Body of pancreas (tissue), 4 donors: ENCODE data around the gene FIZ1. TPM values are rescaled to one million over a fixed set of nuclear protein-coding genes. Genes with fewer than 3 reads are reported as not detected.

Experiments
- ATAC-seq: fragments of 150-250 bp; one replicate; pipeline ENCODE4 v1.9.1; 2016
- DNase-seq, 4 donors: peaks; one replicate each; pipeline ENCODE4 v3.0.0-alpha.2; 2019
- H3K27ac ChIP-seq, 4 donors: fragments of 200-600 bp; sonication (generic); 1 replicate in 3 of 4; 2 replicates in 1 of 4; pipeline versions ENCODE4 v1.5.1 to v1.6.1; 2016 to 2019; ENCODE audit warnings: mild to moderate bottlenecking in 1 of 4, mixed read lengths in 1 of 4, moderate library complexity in 1 of 4
- H3K27me3 ChIP-seq, 2 donors: fragments of 200-600 bp; sonication (generic); one replicate each; pipeline ENCODE4 v1.6.0; 2016; ENCODE audit warnings: mild to moderate bottlenecking in 1 of 2
- H3K36me3 ChIP-seq, 2 donors: fragments of 200-600 bp; sonication (generic); replicated peaks in 1 of 2; 2 replicates each; pipeline ENCODE4 v1.5.1; 2016; ENCODE audit warnings: low read depth in 2 of 2; ENCODE audit not compliant: insufficient read depth in 1 of 2
- H3K4me1 ChIP-seq: fragments of 200-600 bp; sonication (generic); one replicate; pipeline ENCODE4 v1.6.0; 2016
- H3K4me3 ChIP-seq, 2 donors: fragments of 200-600 bp; sonication (generic); 1 replicate in 1 of 2; 2 replicates in 1 of 2; pipeline ENCODE4 v1.5.1; 2016 to 2019
- H3K9me3 ChIP-seq, 3 donors: fragments of 200-600 bp; sonication (generic); 1 replicate in 2 of 3; 2 replicates in 1 of 3; pipeline ENCODE4 v1.5.1; 2016
- POLR2A ChIP-seq, 3 donors: fragments of 450-650 bp; IDR thresholded peaks; one replicate each; pipeline ENCODE4 v1.6.1; 2016; ENCODE audit warnings: antibody characterized with exemption in 3 of 3, mild to moderate bottlenecking in 2 of 3
- WGBS, 2 donors: methylation state at CpG; one replicate each; pipeline ENCODE4 v1.1.5; 2017; 5-methylcytosine and 5-hydroxymethylcytosine counted together
- intact Hi-C: fragments of 100-400 bp; cut with DNase I; formaldehyde crosslinking; loops from one replicate; pipeline ENCODE4 v1.15.1; 2023
- total RNA-seq, 2 donors: library from RNA; depleted of rRNA; stranded (reverse); fragments of >200 nt; gene quantifications; one replicate each; pipeline ENCODE4 v1.1.0, GENCODE V29; 2016
- TF ChIP-seq, protein P1 (sequence below), 7 experiments: fragments of 450-650 bp in 4 of 7; fragments of 200-600 bp in 3 of 7; sonication (generic) in 3 of 7; IDR thresholded peaks; one replicate each; pipeline ENCODE4 v1.5.1; 2016 to 2019; ENCODE audit warnings: antibody characterized with exemption in 7 of 7

Gene FIZ1
- total RNA-seq, 2 donors from 2014 or later = 5.7 to 13.5 TPM

DNA sequence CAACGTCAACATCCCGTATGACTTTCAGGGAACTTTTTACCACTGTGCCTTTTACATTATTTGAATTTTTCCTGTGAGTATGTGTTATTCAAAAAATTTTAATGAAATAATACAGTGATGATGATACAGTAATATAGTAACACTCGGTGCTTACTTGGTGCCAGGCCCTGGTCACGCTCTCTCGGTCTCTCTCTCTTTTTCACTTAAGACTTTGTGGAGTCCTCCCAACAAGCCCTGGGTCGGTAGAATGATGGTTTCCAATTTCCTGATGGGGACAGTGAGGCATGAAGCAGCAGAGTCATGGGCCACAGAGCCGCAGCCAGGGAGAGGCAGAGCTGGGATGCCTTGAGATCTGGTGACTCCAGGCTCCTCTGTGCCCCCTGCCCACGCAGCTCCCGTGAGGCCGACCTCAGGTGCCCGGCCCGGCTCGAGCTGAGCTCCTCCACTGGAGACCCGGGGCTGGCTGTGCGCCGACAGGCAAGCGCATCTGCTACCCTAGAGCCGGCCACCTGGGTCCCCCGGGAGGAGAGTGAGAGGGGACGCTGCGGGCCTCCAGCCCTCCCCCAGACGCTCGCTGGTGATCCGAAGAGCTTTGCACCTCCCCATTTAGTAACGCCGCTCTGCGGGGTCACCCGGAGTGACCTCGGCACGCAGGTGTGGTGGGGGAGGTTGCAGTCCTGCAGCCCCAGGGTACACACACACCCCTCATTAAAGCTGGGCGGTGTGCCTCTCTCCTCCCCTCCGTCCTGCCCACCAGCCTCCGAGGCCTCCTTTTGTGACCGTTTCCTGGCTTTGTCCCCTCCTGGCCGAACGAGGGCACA, 49.6 kb downstream of the FIZ1 start:
- 15 to 22% methylated on average over 14 to 35 of the region's 36 CpGs for WGBS, 2 donors
- Histone ChIP-seq H3K27ac (peak overlapping the region in 3 of 4 donors; percentile 20 to 50 (median 23)), H3K27me3 (peaks cover 0 to 3% of the 10 kb centered on the region in 2 donors), H3K4me3 (no peak overlapping the region), H3K9me3 (no peaks in the 10 kb centered on the region), H3K36me3 (no peaks in the 10 kb centered on the region), H3K4me1 (peaks cover 9% of the 10 kb centered on the region)
- no peak for TF ChIP-seq POLR2A (IDR thresholded peaks at IDR 0.05)
- TF ChIP-seq, protein P1, sequence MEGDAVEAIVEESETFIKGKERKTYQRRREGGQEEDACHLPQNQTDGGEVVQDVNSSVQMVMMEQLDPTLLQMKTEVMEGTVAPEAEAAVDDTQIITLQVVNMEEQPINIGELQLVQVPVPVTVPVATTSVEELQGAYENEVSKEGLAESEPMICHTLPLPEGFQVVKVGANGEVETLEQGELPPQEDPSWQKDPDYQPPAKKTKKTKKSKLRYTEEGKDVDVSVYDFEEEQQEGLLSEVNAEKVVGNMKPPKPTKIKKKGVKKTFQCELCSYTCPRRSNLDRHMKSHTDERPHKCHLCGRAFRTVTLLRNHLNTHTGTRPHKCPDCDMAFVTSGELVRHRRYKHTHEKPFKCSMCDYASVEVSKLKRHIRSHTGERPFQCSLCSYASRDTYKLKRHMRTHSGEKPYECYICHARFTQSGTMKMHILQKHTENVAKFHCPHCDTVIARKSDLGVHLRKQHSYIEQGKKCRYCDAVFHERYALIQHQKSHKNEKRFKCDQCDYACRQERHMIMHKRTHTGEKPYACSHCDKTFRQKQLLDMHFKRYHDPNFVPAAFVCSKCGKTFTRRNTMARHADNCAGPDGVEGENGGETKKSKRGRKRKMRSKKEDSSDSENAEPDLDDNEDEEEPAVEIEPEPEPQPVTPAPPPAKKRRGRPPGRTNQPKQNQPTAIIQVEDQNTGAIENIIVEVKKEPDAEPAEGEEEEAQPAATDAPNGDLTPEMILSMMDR (IDR thresholded peaks at IDR 0.05) = no peak
- DNase-seq (peak in 1 of 4 donors; percentile 32), ATAC-seq (peak; percentile 36)
- intact Hi-C loops = no loop called here

DNA sequence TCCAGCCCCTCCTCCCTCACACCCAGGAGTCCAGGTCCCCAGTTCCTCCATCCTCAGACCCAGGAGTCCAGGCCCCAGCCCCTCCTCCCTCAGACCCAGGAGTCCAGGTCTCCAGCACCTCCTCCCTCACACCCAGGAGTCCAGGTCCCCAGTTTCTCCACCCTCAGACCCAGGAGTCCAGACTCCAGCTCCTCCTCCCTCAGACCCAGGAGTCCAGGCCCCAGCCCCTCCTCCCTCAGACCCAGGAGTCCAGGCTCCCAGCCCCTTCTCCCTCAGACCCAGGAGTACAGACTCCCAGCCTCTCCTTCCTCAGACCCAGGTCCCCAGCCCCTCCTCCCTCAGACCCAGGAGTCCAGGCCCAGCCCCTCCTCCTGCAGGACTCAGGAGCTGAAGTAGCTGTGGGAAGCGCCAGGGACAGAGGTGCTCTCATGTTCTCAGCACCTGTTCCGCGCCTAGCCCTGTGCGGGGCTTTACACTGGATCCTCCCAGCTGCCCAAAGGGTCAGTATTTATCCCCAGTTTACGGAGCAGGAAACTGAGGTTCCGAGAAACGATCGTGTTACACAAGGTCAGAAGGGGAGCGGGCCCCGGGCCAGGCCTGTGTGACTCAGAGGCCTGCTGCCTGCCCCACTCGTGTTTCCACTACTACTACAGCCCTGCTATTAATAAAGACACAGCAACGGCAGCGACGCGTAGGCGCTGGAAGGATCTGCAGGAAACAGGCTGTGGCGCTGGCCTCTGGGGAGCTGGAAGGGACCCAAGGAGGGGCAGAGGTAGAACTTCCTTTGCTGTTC, 52.3 kb downstream of the FIZ1 start:
- intact Hi-C loops = no loop called here
- H3K4me3 ChIP-seq = no peak overlapping the region
- DNase-seq (peak; percentile 37 to 73 (median 54)), ATAC-seq (peak; percentile 57)
- no peaks in the 10 kb centered on the region for H3K36me3 ChIP-seq
- 52 to 57% methylated on average over 7 to 17 of the region's 17 CpGs for WGBS, 2 donors
- TF ChIP-seq, protein P1 (IDR thresholded peaks at IDR 0.05) = no peak
- TF ChIP-seq POLR2A (IDR thresholded peaks at IDR 0.05) = no peak
- no peaks in the 10 kb centered on the region for H3K9me3 ChIP-seq
- peaks cover 9% of the 10 kb centered on the region for H3K4me1 ChIP-seq
- peaks cover 0 to 3% of the 10 kb centered on the region in 2 donors for H3K27me3 ChIP-seq
- H3K27ac ChIP-seq = peak overlapping the region in 2 of 4 donors; percentile 25 to 34

DNA sequence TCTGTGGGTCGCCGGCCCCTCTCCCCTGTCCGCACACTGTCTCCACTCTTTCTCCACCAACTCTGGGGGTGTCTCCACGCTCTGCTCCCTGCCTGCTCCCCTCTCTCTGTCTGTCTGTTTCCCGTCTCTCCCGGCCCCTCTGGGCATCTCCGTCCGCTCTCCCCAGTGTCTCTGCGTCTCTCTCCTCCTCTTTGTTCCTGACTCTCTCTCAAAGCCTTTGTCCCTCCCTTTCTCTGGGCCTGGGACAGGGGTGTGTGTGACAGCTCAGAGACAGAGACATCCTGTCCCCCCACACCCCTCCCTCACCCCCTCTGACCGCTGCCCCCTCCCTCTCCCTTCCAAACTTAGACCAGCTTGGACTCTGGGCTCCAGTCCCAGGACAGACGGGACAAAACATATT, 53.3 kb downstream of the FIZ1 start:
- ATAC-seq = no peak
- TF ChIP-seq, protein P1 (IDR thresholded peaks at IDR 0.05) = no peak
- no peak for TF ChIP-seq POLR2A (IDR thresholded peaks at IDR 0.05)
- 53 to 54% methylated on average over 11 of the region's 11 CpGs for WGBS, 2 donors
- H3K4me1 ChIP-seq = peaks cover 9% of the 10 kb centered on the region
- peak overlapping the region in 1 of 4 donors; percentile 25 for H3K27ac ChIP-seq
- peaks cover 0 to 3% of the 10 kb centered on the region in 2 donors for H3K27me3 ChIP-seq
- no peaks in the 10 kb centered on the region for H3K9me3 ChIP-seq
- H3K4me3 ChIP-seq = no peak overlapping the region
- intact Hi-C loops = no loop called here
- DNase-seq = no peak
- H3K36me3 ChIP-seq = no peaks in the 10 kb centered on the region

DNA sequence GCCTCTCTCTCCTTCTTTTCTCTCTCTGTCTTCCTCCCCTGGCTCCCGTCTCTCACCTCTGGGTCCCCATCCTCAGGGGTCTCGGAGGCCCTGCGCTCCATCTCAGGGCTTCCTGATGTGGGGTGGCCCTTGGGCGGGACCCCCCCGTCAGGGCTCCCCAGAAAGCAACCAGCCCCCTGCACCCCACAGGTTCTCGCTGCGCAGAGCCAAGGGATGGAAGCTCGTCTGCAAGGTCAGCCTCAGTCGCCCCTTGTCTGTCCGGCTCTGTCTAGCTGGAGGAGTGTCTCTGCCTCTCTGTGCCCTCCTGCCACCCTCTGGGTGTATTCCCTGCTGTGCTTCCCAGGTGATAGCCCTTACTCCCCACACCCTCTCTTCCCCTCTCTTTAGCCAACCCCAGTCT, 53.9 kb downstream of the FIZ1 start, which contains the start of gene SBK3:
SBK3 (minus strand) TSS at position 101 of the 400 bp plus-strand sequence; CDS start at position 101, 0 bp downstream.
- ATAC-seq = no peak
- 54 to 57% methylated on average over 3 to 7 of the region's 10 CpGs for WGBS, 2 donors
- TF ChIP-seq, protein P1 (IDR thresholded peaks at IDR 0.05) = no peak
- no peak for TF ChIP-seq POLR2A (IDR thresholded peaks at IDR 0.05)
- Histone ChIP-seq H3K27ac (peak within 1 kb of the TSS in 1 of 4 donors; percentile 25), H3K27me3 (peaks cover 0 to 3% of the 10 kb centered on the region in 2 donors), H3K4me1 (peaks cover 9% of the 10 kb centered on the region), H3K9me3 (no peaks in the 10 kb centered on the region), H3K36me3 (no peaks in the 10 kb centered on the region), H3K4me3 (no peak within 1 kb of the TSS)
- intact Hi-C loops = no loop called here
- DNase-seq = no peak
